Renal pelvis (tissue), 4 donors: Measurements from ENCODE around the gene KBTBD2. TPM values are rescaled to one million over a fixed set of nuclear protein-coding genes. Genes with fewer than 3 reads are reported as not detected.
"Not testable (repeated sequence)": the region's sequence is repeated elsewhere in the genome, so short reads cannot be mapped to it uniquely, and the experiment has no call there.

Experiments
- DNase-seq: peaks from one replicate; pipeline ENCODE4 v3.0.0-alpha.2; 2013
- polyA plus RNA-seq, 3 donors: library from polyadenylated mRNA; unstranded; fragments of 120-200 nt; gene quantifications; one replicate each; pipeline ENCODE4 v1.2.1, GENCODE V29; 2013; ENCODE audit not compliant: insufficient read length in 3 of 3

KBTBD2 gene
- polyA plus RNA-seq, 3 donors = 45.7 to 52.7 (median 50.3) TPM

DNA sequence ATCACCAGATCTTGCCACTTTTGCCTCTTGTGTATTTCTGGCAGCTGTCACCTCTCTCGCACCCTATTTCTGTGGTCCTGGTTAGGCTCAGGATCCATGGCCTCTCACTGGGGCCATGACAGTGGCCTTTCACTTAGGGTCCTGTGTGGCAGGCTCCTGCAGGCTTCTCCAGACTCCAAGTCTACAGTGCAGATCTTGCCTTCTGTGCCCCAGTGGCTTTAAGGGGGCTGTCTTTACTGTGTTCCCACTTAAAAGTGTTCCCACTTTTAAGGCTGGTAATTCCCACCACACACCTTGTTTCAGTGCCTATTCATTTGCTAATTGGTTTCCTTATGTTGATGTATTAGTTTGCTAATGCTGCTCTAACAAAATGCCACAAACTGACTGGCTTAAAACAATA is 27.7 kb downstream of the KBTBD2 start:
- not testable (repeated sequence) for DNase-seq

DNA sequence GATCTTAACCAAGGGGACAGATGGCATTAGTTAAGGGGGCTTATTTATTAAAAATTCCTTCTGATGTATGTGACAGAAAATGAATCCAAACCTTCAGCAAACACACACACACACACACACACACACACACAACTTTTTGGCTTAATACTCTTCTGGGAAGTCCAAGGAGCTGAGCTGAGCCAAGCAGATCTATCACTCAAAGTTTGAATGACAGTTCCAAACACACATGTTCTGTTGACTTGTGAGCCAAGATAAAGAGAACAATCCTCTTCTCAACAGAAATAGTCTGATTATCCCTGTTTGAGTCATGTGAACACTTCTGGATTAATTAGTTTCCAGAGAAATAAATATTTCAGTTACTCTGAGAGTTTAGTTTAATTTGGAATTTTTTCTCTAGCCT is 31.5 kb downstream of the KBTBD2 start:
- no peak for DNase-seq

- DNase-seq = no peak
These were observed 32.9 kb downstream of the KBTBD2 start for GRCh38 chr7:32858648-32859047.

GRCh38 chr7:32857063-32857462 is 34.5 kb downstream of the KBTBD2 start:
- DNase-seq = not testable (repeated sequence)

GRCh38 chr7:32855837-32856775 is 35.5 kb downstream of the KBTBD2 start:
- not testable (repeated sequence) for DNase-seq

DNA sequence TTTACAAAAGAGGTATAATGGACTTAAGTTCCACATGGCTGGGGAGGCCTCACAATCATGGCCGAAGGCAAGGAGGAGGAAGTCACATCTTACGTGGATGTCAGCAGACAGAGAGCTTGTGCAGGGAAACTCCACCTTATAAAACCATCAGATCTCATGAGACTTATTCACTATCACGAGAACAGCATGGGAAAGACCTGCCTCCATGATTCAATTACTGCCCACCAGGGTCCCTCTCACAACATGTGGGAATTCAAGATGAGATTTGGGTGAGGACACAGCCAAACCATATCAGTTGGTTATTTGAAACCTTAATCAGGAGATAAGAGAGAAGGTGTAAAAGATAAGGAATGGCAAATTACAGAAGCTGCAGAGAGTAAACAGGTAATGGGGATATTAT is 40.9 kb downstream of the KBTBD2 start:
- DNase-seq = not testable (repeated sequence)

GRCh38 chr7:32848655-32849054 is 42.9 kb downstream of the KBTBD2 start:
- DNase-seq = not testable (repeated sequence)

- peak; percentile 65 for DNase-seq
These were observed 44.8 kb downstream of the KBTBD2 start for GRCh38 chr7:32846630-32847225.

DNA sequence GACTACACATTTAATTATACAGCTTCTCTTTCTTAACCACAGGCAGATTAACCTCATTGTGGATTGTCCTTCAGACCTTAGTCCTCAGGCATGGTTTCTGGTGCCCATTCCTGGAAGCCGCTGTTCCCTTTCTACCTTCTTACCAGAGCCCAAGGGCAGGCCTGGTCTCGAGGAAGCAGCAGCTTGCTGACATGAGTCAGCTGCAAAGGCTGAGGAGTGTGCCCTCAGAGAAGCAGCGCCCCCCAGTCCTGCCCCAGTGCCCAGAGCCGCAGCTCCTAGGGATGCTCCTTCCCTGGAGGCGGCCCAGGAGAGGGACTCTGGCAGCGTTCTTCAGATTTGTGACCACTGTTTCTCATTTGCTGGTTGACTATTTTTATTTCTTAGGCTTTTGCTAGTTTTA is 46.8 kb downstream of the KBTBD2 start:
- not testable (repeated sequence) for DNase-seq

- not testable (repeated sequence) for DNase-seq
These were observed 47.8 kb downstream of the KBTBD2 start for GRCh38 chr7:32843763-32844162.

GRCh38 chr7:32839846-32840245 is 51.7 kb downstream of the KBTBD2 start:
- DNase-seq = not testable (repeated sequence)

DNA sequence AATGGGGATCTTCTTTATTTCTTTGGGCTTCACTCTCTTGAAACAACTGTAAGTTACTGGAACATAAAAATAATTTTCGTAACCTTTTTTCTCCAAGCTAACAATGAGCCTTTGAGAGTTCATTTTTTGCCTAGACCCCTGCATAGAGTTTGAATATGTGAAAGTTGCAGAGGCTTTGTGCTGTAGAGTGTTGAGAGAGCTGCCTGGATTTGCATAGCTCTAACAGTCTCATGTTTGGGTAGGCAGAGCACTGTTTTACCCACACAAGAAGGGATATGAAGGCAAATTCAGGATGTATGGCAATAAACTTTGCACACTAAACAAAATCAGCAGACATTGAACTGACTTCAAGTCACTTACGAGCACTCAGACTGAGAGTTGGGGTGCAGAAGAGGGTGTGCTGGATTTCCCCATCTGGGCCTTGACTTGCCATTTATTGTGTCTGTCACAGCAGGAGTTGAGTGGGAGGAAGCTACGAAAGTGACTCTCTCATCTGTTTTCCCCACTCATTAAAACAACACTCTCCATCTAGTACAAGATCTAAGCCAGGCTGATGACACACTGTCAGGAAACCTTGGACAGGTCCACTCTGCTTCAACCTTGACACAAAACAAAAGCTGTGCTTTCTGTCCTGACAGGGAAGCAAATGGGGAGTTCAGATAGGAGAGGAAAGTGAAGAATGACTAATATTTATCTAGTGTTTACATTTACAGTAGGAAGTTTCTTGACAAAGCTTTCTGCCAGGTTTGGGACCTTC is 62.4 kb downstream of the KBTBD2 start:
- not testable (repeated sequence) for DNase-seq

Other genes with a start within 250 kb of the KBTBD2 start
- gene FKBP9, start 65.7 kb upstream of the KBTBD2 start, polyA plus RNA-seq = 100 to 1,000 TPM; 132 to 154 (median 153) TPM
- gene NT5C3A, start 171.0 kb upstream of the KBTBD2 start, polyA plus RNA-seq = 10 to 100 TPM; 27.6 to 42.9 (median 37.3) TPM
- 10 to 100 TPM; 30.0 to 34.6 (median 32.7) TPM for gene RP9, start 217.6 kb upstream of the KBTBD2 start, polyA plus RNA-seq
- gene BBS9, start 237.8 kb upstream of the KBTBD2 start, polyA plus RNA-seq = 10 to 100 TPM; 15.5 to 17.8 (median 17.5) TPM